Daoy (cell line): ENCODE data around the gene YES1. TPM values are rescaled to one million over a fixed set of nuclear protein-coding genes. Genes with fewer than 3 reads are reported as not detected.
"Not testable (repeated sequence)": the region's sequence is repeated elsewhere in the genome, so short reads cannot be mapped to it uniquely, and the experiment has no call there.

Experiments
- DNase-seq: peaks from one replicate; pipeline ENCODE4 v3.0.0-alpha.2; 2015; ENCODE audit warnings: low read depth
- total RNA-seq: library from RNA; depleted of rRNA; stranded (reverse); fragments of >200 nt; shearing (Covaris generic); gene quantifications from 2 replicates; pipeline ENCODE4 v1.2.3, GENCODE V29; 2014; rRNA removed

The YES1 gene
- total RNA-seq, 1 experiment from 2014 or later = 48.8 TPM

DNA sequence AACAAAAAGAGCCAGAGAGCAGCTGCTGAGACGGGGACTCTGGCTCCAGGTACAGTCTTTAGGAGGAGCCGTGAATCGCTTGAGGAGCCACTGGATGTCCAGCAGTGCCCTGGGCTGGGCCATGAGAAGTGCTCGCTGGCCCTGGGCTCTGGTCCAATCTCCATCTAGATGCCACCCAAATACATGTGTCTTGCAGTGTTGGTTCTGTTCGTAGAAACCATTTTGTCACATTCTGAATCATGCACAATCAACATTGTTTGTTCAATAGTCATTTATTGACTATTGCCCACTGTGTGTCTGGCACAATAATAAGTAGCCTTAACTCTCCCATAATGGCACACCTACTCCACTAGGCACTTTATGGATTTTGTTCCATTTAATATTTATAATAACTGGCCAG lies 128.5 kb downstream of the YES1 start:
- no peak for DNase-seq

- DNase-seq = no peak
Measured at GRCh38 chr18:682833-683232, 129.2 kb downstream of the YES1 start.

- DNase-seq = not testable (repeated sequence)
Measured at GRCh38 chr18:682416-682815, 129.6 kb downstream of the YES1 start.

DNA sequence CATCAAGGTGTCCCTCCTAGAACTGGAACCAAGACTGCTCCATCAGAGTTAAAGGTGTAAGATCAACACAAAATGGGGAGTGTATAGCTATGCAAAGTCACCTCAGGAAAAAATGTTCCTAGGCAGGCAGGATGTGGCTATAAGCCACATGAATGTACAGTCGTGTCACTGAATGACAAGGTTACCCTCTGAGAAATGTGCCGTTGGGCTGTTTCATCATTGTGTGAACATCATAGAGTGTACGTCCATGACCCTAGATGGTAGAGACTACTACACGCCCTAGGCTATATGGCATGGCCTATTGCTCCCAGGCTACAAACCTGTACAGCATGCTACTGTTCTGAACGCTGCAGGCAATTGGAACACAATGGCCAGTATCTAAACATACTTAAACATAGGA lies 130.1 kb downstream of the YES1 start:
- no peak for DNase-seq

DNA sequence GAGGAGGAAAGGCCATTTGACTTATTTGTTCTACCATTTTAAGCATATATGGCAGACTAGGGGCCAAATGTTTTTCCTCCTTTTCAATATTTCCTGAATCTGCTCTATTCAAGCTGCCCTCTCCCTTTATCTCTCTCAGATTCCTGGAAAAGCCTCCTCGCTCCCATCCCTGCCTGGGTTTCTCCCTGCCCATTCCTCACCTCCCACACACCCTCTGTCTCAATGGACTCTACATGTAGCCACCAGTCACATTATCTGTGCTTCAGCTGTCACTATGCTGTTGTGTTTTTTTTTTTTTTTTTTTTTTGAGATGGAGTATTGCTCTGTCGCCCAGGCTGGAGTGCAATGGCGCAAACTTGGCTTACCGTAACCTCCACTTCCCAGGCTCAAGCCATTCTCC lies 131.7 kb downstream of the YES1 start:
- no peak for DNase-seq

DNA sequence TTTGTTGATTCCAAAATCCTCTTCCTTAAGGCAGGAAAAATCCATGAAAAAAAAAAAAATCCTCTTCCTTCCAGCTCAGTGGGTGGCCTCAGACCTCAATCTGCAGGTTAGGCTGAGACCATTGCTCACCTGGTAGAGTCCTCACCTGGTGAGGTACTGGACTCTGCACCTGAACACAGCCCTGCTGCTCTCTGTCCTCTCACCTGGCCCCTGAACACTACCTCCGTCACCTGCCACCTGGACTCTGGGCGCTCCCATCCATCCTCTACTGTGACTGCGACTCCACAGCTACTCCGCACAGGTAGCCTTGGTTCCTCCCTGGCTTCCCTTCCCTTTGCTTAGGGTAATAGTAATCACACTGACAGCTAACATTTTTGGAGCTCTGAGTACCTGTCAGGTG lies 132.5 kb downstream of the YES1 start:
- no peak for DNase-seq

DNA sequence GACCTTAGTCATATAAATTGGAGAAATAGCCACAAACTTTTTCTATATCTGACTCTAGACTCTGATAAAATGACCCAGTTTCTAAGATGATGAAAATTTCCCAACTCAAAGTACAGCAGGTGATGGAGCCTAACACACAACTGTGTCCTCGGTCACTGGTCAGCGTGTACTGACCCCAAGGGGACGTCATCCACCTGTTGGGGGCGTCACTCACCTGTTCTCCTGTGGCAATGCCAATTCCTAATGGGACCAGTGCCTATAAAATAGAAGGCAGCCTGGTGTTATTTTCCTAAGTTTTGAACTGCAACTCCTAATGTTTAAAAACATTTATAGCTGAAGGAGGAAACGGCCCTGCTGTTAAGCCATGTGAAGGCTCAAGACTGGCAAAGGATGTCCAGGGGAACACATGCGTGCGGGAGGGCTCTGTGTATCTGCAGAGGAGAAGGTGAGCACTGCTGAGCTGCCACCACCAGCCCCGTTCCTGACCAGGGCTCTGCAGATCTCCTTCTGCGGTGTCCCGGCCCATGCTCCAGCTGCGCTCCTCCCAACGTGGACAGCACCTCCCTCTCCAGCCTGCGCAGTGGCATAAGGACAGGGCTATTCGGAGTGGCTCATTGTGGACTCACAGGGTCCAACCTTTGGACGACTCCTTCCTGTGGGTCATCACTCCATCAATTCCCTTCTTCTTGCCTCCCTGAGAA lies 133.4 kb downstream of the YES1 start:
- no peak for DNase-seq

DNA sequence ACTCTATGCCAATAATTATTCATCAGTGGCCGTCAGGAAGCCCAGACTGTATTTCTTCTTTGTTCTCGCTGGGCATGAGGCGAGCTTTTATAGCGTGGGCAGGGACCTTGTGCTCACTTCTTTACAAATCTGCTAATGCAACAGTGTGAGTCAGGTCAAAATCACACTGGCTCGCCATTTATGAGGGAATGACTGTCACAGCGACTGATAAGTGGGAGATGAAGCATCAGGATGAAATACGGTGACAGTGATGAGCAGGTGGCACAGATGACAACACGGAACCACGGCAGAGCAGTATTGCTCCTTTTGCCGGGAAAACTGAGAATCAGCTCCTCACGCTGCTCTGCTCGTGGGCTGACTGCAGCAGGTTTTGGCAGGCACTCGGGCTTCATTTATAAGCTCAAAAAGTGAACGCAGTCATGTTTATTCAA lies 134.1 kb downstream of the YES1 start:
- DNase-seq = no peak

DNA sequence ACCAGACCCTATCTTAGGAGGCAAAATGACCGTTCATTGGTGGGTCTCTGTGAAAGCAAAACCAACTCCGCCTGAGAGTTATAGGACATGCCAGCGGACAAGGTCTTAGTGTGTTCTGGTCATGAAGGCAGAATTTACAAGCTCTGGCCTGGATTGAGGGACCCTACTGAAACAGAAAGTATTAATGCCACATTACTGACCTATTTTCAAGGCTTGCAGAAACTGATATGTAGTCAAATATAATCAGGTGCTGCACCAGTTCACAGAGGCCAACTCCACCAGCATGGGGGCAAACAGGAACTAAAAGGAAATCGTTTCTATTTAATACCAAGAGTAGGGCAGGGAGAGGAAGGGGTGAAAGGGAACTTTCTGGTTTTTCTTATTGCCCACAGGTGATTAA lies 134.9 kb downstream of the YES1 start:
- no peak for DNase-seq

- no peak for DNase-seq
Measured at GRCh38 chr18:676736-677135, 135.3 kb downstream of the YES1 start.

GRCh38 chr18:676069-676468 lies 136.0 kb downstream of the YES1 start:
- no peak for DNase-seq

DNA sequence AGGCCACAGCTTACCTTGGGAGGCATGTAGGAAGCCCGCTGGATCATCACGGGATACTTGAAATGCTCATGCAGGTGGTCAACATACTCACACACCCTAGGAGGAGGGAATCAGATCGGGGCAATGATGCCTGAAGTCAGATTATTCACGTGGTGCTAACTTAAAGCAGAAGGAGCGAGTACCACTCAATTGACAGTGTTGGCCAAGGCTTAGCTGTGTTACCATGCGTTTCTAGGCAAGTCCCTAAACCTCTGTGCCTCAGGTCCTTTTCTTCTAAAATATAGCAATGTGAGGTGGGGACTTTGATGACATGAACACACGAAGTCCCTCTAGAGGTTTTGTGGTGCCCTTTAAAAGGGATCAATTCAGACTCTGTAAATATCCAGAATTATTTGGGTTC lies 136.7 kb downstream of the YES1 start:
- no peak for DNase-seq

DNA sequence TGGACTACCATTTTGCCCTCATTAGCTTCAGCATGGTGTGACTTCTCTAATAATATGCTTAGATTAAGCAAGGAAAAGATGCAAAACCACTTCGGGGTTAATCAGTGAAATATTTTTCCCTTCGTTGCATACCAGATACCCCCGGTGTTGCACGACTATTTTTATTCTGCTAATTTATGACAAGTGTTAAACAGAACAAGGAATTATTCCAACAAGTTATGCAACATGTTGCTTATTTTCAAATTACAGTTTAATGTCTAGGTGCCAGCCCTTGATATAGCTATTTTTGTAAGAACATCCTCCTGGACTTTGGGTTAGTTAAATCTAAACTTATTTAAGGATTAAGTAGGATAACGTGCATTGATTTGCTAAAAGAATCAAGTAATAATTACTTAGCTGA lies 138.3 kb downstream of the YES1 start:
- DNase-seq = no peak

- no peak for DNase-seq
Measured at GRCh38 chr18:673317-673716, 138.7 kb downstream of the YES1 start.

Other genes starting within 250 kb of the YES1 start
- not detected in 2 replicates for gene CETN1, start 231.9 kb downstream of the YES1 start, total RNA-seq
- gene CLUL1, start 215.3 kb downstream of the YES1 start, total RNA-seq = not detected in 2 replicates
- 14.1 and 20.9 TPM in 2 replicates for gene TYMS, start 154.6 kb downstream of the YES1 start, total RNA-seq
- 13.4 and 15.3 TPM in 2 replicates for gene ENOSF1, start 99.6 kb downstream of the YES1 start, total RNA-seq
- gene ADCYAP1, start 92.6 kb upstream of the YES1 start, total RNA-seq = 2.7 and 9.9 TPM in 2 replicates